Cardiac fibroblast (primary cell): ENCODE data around the gene MC1R.

Source experiments
- DNase-seq, 2 donors: peaks; one replicate each; pipeline versions ENCODE4 v3.0.0 to v3.0.0-alpha.2; 2010; ENCODE audit warnings: low read depth in 2 of 2
- H3K4me3 ChIP-seq, 2 donors: replicated peaks in 1 of 2; 1 replicate in 1 of 2; 2 replicates in 1 of 2; pipeline ENCODE4 v1.5.1; 2011; ENCODE audit warnings: low read depth in 2 of 2, low read length in 2 of 2, mild to moderate bottlenecking in 2 of 2, moderate library complexity in 1 of 2
- CTCF ChIP-seq: IDR thresholded peaks from one replicate; pipeline ENCODE4 v1.5.1; 2011; ENCODE audit warnings: low read depth, mild to moderate bottlenecking, low read length, inconsistent platforms

MC1R gene

GRCh38 chr16:89890886-89891657 is 27.6 kb upstream of the MC1R start:
- no peak overlapping the region for H3K4me3 ChIP-seq
- TF ChIP-seq CTCF, result no peak
- peak; percentile 45 to 76 for DNase-seq

- no peak for DNase-seq
- TF ChIP-seq CTCF, result no peak
- no peak overlapping the region for H3K4me3 ChIP-seq
Observed at GRCh38 chr16:89892055-89892630, 26.5 kb upstream of the MC1R start.

GRCh38 chr16:89892635-89893034 is 26.0 kb upstream of the MC1R start:
- H3K4me3 ChIP-seq, result no peak overlapping the region
- no peak for TF ChIP-seq CTCF
- DNase-seq, result no peak

GRCh38 chr16:89893642-89894548 is 24.8 kb upstream of the MC1R start:
- no peak for TF ChIP-seq CTCF
- H3K4me3 ChIP-seq, result no peak overlapping the region

GRCh38 chr16:89895482-89896250 is 23.0 kb upstream of the MC1R start:
- no peak for TF ChIP-seq CTCF
- DNase-seq, result no peak
- no peak overlapping the region for H3K4me3 ChIP-seq

More at GRCh38 chr16:89893642-89894548, 24.8 kb upstream of the MC1R start:
- no peak for DNase-seq

GRCh38 chr16:89897204-89897603 is 21.5 kb upstream of the MC1R start:
- no peak for DNase-seq
- H3K4me3 ChIP-seq, result no peak overlapping the region
- TF ChIP-seq CTCF, result no peak
